ENCODE measurements around the gene ZP4. TPM values are rescaled to one million over a fixed set of nuclear protein-coding genes. Genes with fewer than 3 reads are reported as not detected.

The ZP4 gene
- total and polyA plus RNA-seq, 9 of the 15 experiments (the other 6 are each of a cell fraction or from before 2014, with no cell fraction given), result not detected

GRCh38 chr1:237884237-237884636 lies 6.5 kb downstream of the ZP4 start:
- ATAC-seq (no peak), FAIRE-seq (no peak), DNase-seq (ENCODE audit: extremely low read depth in 1 of 4, low spot score in 3 of 4) (no peak)
- Histone ChIP-seq H3K4me1 (replicated peaks in 1 of 2; ENCODE audit: control insufficient read depth in 2 of 2, insufficient read depth in 2 of 2, low read length in 2 of 2) (no peaks in the 10 kb centered on the region), H3K4me3 (no peak overlapping the region), H3K27me3 (ENCODE audit: control insufficient read depth in 2 of 2, insufficient read depth in 2 of 2, low read length in 2 of 2) (no peaks in the 10 kb centered on the region), H3K9me1 (ENCODE audit: control insufficient read depth, insufficient read depth, low read length) (no peaks in the 10 kb centered on the region), H3K9me3 (replicated peaks; ENCODE audit: control insufficient read depth, insufficient read depth, low read depth, low read length) (0 out of 2 replicates have a peak, but pooled peaks cover 3% of the 10 kb centered on the region), H3K9ac (ENCODE audit: insufficient read depth in 1 of 2, low read depth in 2 of 2, low read length in 2 of 2) (no peak overlapping the region), H4K20me1 (replicated peaks; ENCODE audit: control insufficient read depth, insufficient read depth, low read length) (no peaks in the 10 kb centered on the region), H3K27ac (ENCODE audit: extremely low read depth, low read depth, low read length) (no peak overlapping the region), H3K79me2 (ENCODE audit: control insufficient read depth, insufficient read depth, low read length) (no peaks in the 10 kb centered on the region), H3K4me2 (ENCODE audit: insufficient read depth, low read length) (no peak overlapping the region), H2AFZ (ENCODE audit: low read depth, low read length) (no peak overlapping the region), H3K36me3 (ENCODE audit: control insufficient read depth, insufficient read depth, low read length) (no peaks in the 10 kb centered on the region)
- POLR2A ChIA-PET, result no interaction called here
- intact Hi-C loops (cut with micrococcal nuclease), result no loop called here
- in situ Hi-C loops (cut with MboI), result no loop called here
- BruUV-seq (replicated peaks), result no TSS peak
- no peak for TF ChIP-seq SMARCC2 (IDR thresholded peaks at IDR 0.05; ENCODE audit: low read depth)
- TF ChIP-seq TEAD1 (CRISPR knock-in tag; IDR thresholded peaks at IDR 0.05), result no peak
- no peak for TF ChIP-seq ZNF280B (CRISPR knock-in tag; IDR thresholded peaks at IDR 0.05)
- WGBS (ENCODE audit: insufficient coverage, low coverage, missing lambda C conversion rate), result 0% methylated on average over 2 of the region's 2 CpGs
- CTCF ChIA-PET (ENCODE audit: low intra/inter-chr PET ratio), result no interaction called here

GRCh38 chr1:237879195-237879594 lies 11.5 kb downstream of the ZP4 start:
- Histone ChIP-seq H3K4me3 (no peak overlapping the region), H3K4me2 (ENCODE audit: insufficient read depth, low read length) (no peak overlapping the region), H3K79me2 (ENCODE audit: control insufficient read depth, insufficient read depth, low read length) (no peaks in the 10 kb centered on the region), H2AFZ (ENCODE audit: low read depth, low read length) (no peak overlapping the region), H3K9me1 (ENCODE audit: control insufficient read depth, insufficient read depth, low read length) (no peaks in the 10 kb centered on the region), H3K9ac (ENCODE audit: insufficient read depth in 1 of 2, low read depth in 2 of 2, low read length in 2 of 2) (no peak overlapping the region), H3K27ac (ENCODE audit: extremely low read depth, low read depth, low read length) (no peak overlapping the region), H3K4me1 (replicated peaks in 1 of 2; ENCODE audit: control insufficient read depth in 2 of 2, insufficient read depth in 2 of 2, low read length in 2 of 2) (no peaks in the 10 kb centered on the region), H3K9me3 (replicated peaks; ENCODE audit: control insufficient read depth, insufficient read depth, low read depth, low read length) (no peaks in the 10 kb centered on the region), H3K36me3 (ENCODE audit: control insufficient read depth, insufficient read depth, low read length) (no peaks in the 10 kb centered on the region), H4K20me1 (replicated peaks; ENCODE audit: control insufficient read depth, insufficient read depth, low read length) (no peaks in the 10 kb centered on the region), H3K27me3 (ENCODE audit: control insufficient read depth in 2 of 2, insufficient read depth in 2 of 2, low read length in 2 of 2) (no peaks in the 10 kb centered on the region)
- POLR2A ChIA-PET, result no interaction called here
- intact Hi-C loops (cut with micrococcal nuclease) (no loop called here), in situ Hi-C loops (cut with MboI) (no loop called here)
- ATAC-seq, result no peak
- CTCF ChIA-PET (ENCODE audit: low intra/inter-chr PET ratio), result no interaction called here
- no peak for FAIRE-seq
- no peak for DNase-seq (ENCODE audit: extremely low read depth in 1 of 4, low spot score in 3 of 4)
- BruUV-seq (replicated peaks), result no TSS peak
- TF ChIP-seq CREB1 (IDR thresholded peaks at IDR 0.05), result no peak
- no peak for TF ChIP-seq CREB1 (CRISPR knock-in tag; IDR thresholded peaks at IDR 0.05)
- TF ChIP-seq ZKSCAN8 (CRISPR knock-in tag; IDR thresholded peaks at IDR 0.05), result no peak
- no peak for TF ChIP-seq E2F1 (CRISPR knock-in tag; IDR thresholded peaks at IDR 0.05)
- TF ChIP-seq PRMT5 (CRISPR knock-in tag; IDR thresholded peaks at IDR 0.05), result no peak
- no peak for TF ChIP-seq CBFA2T2 (conservative IDR thresholded peaks at IDR 0.05)
- TF ChIP-seq, protein P1, sequence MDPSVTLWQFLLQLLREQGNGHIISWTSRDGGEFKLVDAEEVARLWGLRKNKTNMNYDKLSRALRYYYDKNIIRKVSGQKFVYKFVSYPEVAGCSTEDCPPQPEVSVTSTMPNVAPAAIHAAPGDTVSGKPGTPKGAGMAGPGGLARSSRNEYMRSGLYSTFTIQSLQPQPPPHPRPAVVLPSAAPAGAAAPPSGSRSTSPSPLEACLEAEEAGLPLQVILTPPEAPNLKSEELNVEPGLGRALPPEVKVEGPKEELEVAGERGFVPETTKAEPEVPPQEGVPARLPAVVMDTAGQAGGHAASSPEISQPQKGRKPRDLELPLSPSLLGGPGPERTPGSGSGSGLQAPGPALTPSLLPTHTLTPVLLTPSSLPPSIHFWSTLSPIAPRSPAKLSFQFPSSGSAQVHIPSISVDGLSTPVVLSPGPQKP (CRISPR knock-in tag; IDR thresholded peaks at IDR 0.05), result no peak
- TF ChIP-seq, protein P2, sequence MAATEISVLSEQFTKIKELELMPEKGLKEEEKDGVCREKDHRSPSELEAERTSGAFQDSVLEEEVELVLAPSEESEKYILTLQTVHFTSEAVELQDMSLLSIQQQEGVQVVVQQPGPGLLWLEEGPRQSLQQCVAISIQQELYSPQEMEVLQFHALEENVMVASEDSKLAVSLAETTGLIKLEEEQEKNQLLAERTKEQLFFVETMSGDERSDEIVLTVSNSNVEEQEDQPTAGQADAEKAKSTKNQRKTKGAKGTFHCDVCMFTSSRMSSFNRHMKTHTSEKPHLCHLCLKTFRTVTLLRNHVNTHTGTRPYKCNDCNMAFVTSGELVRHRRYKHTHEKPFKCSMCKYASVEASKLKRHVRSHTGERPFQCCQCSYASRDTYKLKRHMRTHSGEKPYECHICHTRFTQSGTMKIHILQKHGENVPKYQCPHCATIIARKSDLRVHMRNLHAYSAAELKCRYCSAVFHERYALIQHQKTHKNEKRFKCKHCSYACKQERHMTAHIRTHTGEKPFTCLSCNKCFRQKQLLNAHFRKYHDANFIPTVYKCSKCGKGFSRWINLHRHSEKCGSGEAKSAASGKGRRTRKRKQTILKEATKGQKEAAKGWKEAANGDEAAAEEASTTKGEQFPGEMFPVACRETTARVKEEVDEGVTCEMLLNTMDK (IDR thresholded peaks at IDR 0.05; ENCODE audit: borderline replicate concordance, insufficient read depth, low read depth, low read length, poor library complexity, severe bottlenecking), result no peak
- no peak for TF ChIP-seq CSDE1 (IDR thresholded peaks at IDR 0.05)

Measured in K562 (cell line).